Tibial nerve (tissue), 4 donors: ENCODE data around the gene GPR32.

Experiments
- EP300 ChIP-seq, 2 donors: sonication (generic); formaldehyde crosslinking; IDR thresholded peaks; one replicate each; pipeline ENCODE4 v1.6.1; 2017; ENCODE audit warnings: antibody characterized with exemption in 2 of 2, mild to moderate bottlenecking in 1 of 2
- POLR2A ChIP-seq, 2 donors: fragments of 450-650 bp; IDR thresholded peaks; one replicate each; pipeline ENCODE4 v1.6.1; 2017; ENCODE audit warnings: antibody characterized with exemption in 2 of 2, mild to moderate bottlenecking in 2 of 2, moderate library complexity in 2 of 2
- TF ChIP-seq, protein P1 (sequence below), 5 experiments: fragments of 200-600 bp in 3 of 5; fragments of 450-650 bp in 2 of 5; sonication (generic) in 3 of 5; IDR thresholded peaks; one replicate each; pipeline ENCODE4 v1.5.1; 2016 to 2019; ENCODE audit warnings: antibody characterized with exemption in 5 of 5, mild to moderate bottlenecking in 3 of 5, moderate library complexity in 2 of 5

DNA sequence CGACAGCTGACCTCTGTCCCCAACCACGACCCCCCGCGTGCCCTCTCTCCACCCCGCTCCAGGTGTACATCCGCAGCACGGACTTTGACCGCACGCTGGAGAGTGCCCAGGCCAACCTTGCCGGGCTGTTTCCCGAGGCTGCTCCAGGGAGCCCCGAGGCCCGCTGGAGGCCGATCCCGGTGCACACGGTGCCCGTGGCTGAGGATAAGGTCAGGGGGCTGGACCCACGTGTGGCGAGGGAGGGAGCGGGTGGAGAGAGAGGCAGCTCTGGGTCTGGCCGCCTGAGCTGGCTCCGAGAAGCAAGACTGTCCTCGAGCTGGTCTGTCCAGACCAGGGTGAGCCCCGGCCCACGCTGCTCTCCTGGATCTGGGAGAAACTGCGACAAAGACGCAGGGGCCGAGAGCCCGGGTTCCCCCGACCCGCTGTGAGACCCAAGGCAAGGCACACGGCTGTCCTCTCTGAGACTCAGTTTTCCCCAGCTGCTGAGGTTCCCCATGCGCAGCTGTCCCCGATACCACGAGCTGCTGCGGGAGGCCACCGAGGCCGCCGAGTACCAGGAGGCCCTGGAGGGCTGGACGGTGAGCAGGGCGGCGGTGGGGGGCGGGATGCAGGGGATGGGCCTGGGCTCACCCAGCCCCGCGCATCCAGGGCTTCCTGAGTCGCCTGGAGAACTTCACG, 21.5 kb downstream of the GPR32 start:
- TF ChIP-seq, protein P1, sequence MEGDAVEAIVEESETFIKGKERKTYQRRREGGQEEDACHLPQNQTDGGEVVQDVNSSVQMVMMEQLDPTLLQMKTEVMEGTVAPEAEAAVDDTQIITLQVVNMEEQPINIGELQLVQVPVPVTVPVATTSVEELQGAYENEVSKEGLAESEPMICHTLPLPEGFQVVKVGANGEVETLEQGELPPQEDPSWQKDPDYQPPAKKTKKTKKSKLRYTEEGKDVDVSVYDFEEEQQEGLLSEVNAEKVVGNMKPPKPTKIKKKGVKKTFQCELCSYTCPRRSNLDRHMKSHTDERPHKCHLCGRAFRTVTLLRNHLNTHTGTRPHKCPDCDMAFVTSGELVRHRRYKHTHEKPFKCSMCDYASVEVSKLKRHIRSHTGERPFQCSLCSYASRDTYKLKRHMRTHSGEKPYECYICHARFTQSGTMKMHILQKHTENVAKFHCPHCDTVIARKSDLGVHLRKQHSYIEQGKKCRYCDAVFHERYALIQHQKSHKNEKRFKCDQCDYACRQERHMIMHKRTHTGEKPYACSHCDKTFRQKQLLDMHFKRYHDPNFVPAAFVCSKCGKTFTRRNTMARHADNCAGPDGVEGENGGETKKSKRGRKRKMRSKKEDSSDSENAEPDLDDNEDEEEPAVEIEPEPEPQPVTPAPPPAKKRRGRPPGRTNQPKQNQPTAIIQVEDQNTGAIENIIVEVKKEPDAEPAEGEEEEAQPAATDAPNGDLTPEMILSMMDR (IDR thresholded peaks at IDR 0.05), result no peak
- TF ChIP-seq POLR2A (IDR thresholded peaks at IDR 0.05), result no peak
- no peak for TF ChIP-seq EP300 (IDR thresholded peaks at IDR 0.05)
